ENCODE results near the gene IKZF1. TPM values are rescaled to one million over a fixed set of nuclear protein-coding genes. Genes with fewer than 3 reads are reported as not detected.

The IKZF1 gene
- polyA plus RNA-seq, 3 donors = 1.3 to 3.9 (median 3.4) TPM

DNA sequence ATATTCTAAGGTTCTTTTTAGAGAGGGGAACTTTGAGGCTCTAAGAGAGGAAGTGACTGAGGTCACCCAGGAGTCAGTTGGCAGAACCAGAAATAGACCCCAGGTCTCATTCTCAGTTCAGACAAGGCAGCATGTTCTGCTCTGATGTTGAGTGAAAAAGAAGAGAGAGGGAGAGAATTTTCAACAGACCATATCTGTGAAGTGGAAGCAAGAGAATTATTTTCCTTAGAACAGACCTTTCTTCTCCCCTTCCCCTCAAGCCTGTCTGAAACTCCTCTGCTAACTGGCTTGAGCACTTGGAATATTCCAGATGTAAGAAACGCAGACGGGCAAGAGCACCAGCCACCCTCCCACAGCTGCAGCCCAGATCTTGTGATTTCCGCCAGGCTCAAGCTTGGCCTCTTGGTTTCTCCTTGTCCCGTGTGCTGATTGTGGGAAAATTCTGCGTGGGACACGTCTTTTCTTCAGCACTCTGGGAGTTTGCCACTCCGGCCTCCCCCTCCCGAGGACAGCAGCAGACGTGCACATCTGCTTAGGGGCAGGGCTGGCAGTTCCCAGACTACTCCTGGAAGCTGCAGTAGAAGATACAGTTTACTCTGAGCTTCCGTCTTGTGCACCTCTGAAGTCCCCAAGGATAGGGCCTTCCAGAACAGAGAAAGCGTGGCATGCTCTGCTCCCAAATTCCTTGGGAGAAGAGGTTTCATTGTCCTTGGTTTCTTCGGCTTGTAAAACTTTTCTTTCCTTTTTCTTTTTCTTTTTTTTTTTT is 22.7 kb upstream of the IKZF1 start:
- H3K27ac ChIP-seq (ENCODE audit: low read depth, low read length) = no peak overlapping the region
- WGBS, 3 donors = 55 to 68% (median 57%) methylated on average over 12 of the region's 12 CpGs

GRCh38 chr7:50282813-50283605 is 21.5 kb upstream of the IKZF1 start:
- WGBS, 3 donors = 47 to 61% (median 55%) methylated on average over 11 of the region's 11 CpGs
- H3K27ac ChIP-seq (ENCODE audit: low read depth, low read length) = no peak overlapping the region

DNA sequence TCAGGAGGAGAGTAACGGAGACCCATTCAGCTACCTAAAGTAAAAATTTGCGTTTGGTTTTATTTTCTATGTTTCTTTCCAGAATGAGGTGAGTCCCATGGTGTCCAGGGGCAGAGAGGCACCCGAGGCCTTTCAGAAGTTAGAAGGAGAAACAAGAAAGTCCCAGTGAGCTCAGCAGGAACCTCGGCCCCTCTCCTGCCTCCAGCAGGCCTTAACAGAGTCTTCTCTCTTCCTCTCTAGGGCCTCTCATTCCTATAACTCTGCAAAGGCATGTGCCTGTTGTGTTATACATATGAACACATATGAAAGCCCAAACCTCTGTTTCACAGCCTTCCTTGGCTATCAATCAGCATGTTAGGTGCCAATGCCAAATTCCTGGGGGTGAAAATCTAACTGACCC is 20.8 kb upstream of the IKZF1 start:
- H3K27ac ChIP-seq (ENCODE audit: low read depth, low read length) = no peak overlapping the region
- 64 to 86% (median 79%) methylated on average over 4 of the region's 4 CpGs for WGBS, 3 donors

GRCh38 chr7:50284296-50284695 is 20.2 kb upstream of the IKZF1 start:
- no peak overlapping the region for H3K27ac ChIP-seq (ENCODE audit: low read depth, low read length)
- WGBS, 3 donors = 85 to 91% (median 89%) methylated on average over 3 of the region's 3 CpGs

GRCh38 chr7:50285269-50285668 is 19.2 kb upstream of the IKZF1 start:
- WGBS, 3 donors = 30 to 41% (median 33%) methylated on average over 4 of the region's 4 CpGs
- H3K27ac ChIP-seq (ENCODE audit: low read depth, low read length) = no peak overlapping the region

- no peak overlapping the region for H3K27ac ChIP-seq (ENCODE audit: low read depth, low read length)
- 53 to 62% (median 55%) methylated on average over 1 of the region's 1 CpG for WGBS, 3 donors
Observed at GRCh38 chr7:50287129-50287528, 17.4 kb upstream of the IKZF1 start.

- no peak overlapping the region for H3K27ac ChIP-seq (ENCODE audit: low read depth, low read length)
Observed at GRCh38 chr7:50292165-50292757, 12.3 kb upstream of the IKZF1 start.

DNA sequence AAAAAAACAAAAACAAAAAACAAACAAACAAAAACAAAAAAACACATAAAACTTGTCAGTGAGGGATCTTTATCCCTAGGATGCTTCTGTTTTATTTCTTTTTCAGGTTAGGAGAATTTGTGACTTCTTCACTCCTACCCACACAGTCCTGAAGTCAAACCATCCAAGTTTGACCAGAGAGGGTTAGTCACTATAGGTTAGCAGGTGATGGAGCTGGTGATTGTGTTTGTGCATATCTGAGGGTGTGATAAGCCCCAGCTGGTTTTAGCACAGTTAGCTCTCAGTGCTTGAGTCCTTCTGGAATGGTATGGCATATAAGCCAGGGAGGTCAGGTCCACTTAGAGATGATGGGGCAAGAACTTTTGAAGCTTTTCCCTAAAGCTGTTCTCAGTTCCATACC is 11.8 kb upstream of the IKZF1 start:
- H3K27ac ChIP-seq (ENCODE audit: low read depth, low read length) = no peak overlapping the region

DNA sequence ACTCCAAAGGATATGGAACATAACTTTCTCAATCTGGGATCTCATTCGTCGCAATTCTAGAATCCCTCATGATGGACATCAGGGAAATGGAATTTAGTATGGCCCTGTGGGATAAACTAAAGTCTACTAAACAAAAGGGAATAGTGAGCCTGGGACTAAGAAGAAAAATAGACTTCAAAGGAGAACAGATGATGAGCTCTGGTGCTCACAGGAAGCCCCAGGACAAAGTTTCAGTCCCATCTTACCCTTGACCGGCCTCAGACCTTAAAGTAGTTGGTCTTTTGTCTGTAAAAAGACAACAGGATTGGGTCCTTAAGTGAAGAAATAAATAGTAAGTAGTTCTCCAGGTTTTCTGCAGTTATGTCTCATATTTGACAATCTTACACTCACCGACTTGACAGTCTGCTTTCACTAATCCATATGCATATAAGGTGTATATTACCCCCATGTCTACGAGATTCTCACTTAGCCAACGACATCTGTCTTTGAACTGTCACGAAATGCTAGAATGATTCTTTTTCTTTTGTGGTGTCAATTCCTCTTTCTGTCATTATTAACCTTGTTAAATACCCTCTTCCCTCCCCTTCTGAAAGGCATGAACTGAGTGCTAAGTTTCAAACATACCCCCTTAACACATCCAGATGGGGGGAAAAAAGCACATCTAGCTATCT is 10.9 kb upstream of the IKZF1 start:
- WGBS, 3 donors = 79 to 89% (median 86%) methylated on average over 7 of the region's 7 CpGs
- H3K27ac ChIP-seq (ENCODE audit: low read depth, low read length) = no peak overlapping the region

- WGBS, 3 donors = 56 to 77% (median 68%) methylated on average over 5 of the region's 5 CpGs
Observed at GRCh38 chr7:50295133-50295532, 9.4 kb upstream of the IKZF1 start.

DNA sequence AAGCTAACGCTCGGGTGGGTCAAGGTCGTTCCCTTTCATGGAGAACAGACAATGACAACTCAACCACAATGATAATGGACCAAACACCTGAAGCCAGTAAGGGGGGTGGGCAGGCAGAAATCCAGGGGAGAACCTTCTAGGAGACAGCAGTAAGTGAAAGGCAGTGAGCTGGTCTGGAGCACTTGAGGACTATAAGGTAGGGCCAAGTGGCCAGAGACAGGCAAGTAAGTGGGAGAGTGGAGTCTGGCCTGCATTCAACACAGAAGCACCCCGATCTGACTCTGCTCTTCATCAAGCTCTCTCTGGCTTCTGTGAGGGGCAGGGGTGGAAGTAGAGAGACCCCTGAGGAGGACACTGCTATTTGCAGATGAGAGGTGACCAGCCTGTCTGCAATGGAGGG is 7.7 kb upstream of the IKZF1 start:
- H3K27ac ChIP-seq (ENCODE audit: low read depth, low read length) = no peak overlapping the region

More at GRCh38 chr7:50295133-50295532, 9.4 kb upstream of the IKZF1 start:
- H3K27ac ChIP-seq (ENCODE audit: low read depth, low read length) = no peak overlapping the region

GRCh38 chr7:50298811-50299562 is 5.5 kb upstream of the IKZF1 start:
- 67 to 81% (median 80%) methylated on average over 8 of the region's 8 CpGs for WGBS, 3 donors
- H3K27ac ChIP-seq (ENCODE audit: low read depth, low read length) = no peak overlapping the region

More for the DNA sequence above, 7.7 kb upstream of the IKZF1 start:
- WGBS, 3 donors = 47 to 83% (median 79%) methylated on average over 4 of the region's 4 CpGs

DNA sequence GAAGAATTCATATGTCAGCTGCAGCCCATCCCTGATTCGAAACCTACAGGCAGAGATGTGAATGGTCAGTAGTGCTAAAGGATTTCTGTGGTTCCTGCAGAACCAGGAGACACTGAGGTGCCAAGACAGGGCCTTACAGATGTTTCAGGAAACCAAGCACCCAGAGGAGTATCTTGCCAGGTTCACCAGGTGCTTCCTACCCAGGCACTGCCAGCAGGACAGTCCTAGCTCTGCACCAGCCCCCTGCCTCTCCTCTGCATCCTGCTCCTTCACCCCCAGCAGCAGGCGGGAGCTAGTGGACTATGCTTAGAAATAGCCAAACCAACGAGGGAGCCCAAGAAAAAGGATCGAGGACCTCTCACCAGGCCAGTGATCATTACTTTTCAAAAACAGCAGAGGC is 4.2 kb upstream of the IKZF1 start:
- 48 to 51% (median 49%) methylated on average over 4 of the region's 4 CpGs for WGBS, 3 donors
- H3K27ac ChIP-seq (ENCODE audit: low read depth, low read length) = no peak overlapping the region

- 81 to 89% (median 88%) methylated on average over 26 to 28 of the region's 28 CpGs for WGBS, 3 donors
- H3K27ac ChIP-seq (ENCODE audit: low read depth, low read length) = no peak overlapping the region
Observed at GRCh38 chr7:50302486-50303334, 1.8 kb upstream of the IKZF1 start.

- 8 to 16% (median 11%) methylated on average over 58 to 99 of the region's 100 CpGs for WGBS, 3 donors
- H3K27ac ChIP-seq (ENCODE audit: low read depth, low read length) = no peak overlapping the region
Observed at GRCh38 chr7:50303335-50304128, 984 bp upstream of the IKZF1 start.

DNA sequence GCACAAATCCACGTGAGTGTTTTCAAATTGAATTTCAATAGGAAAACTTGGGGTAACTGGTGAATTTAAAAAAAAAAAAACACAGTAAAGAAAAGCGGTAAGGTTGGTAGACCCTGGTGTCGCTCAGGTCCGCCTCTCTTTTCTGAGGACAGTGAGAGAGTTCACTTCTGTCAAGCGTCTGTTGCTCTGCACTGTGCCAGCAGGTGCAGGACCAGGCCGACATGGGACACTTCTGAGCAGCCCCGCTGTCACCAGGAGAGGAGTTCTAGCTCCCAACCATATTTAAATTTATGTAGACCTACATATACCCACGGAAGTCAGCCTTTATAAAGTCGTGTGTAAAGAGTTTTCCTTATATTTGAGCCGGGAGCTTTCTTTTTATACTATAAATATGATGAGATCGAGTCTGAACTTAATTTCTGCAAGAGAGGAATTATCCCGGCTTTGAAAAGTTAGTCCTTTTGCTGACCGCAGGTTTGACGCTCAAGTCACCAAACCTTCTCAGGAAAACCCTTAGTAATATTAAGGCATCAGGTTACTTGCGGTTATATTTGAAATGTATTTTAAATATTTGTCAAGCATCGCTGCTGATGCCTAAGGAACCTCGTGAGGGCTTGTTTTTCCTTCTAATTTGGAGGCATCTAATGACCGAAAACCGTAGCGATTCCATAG is 531 bp downstream of the IKZF1 start:
- H3K27ac ChIP-seq (ENCODE audit: low read depth, low read length) = no peak overlapping the region
- WGBS, 3 donors = 9 to 14% (median 12%) methylated on average over 20 of the region's 20 CpGs
